Heart right ventricle (tissue), 16 donors: ENCODE data around the gene CCNI. TPM values are rescaled to one million over a fixed set of nuclear protein-coding genes. Genes with fewer than 3 reads are reported as not detected.

Experiments
- ATAC-seq, 8 donors: fragments of 200-7000 bp; cut with Tn5 transposase; one replicate each; pipeline ENCODE4 v1.9.1; 2020; ENCODE audit warnings: mild to moderate bottlenecking in 8 of 8, moderate library complexity in 8 of 8, moderate number of reproducible peaks in 1 of 8
- DNase-seq, 2 donors: peaks; one replicate each; pipeline ENCODE4 v3.0.0-alpha.2; 2020
- H3K27ac ChIP-seq, 10 donors: fragments of 200-600 bp; sonication (generic) in 2 of 10; one replicate each; pipeline versions ENCODE4 v1.5.0 to v1.8.0; 2020 to 2022; ENCODE audit warnings: mild to moderate bottlenecking in 3 of 10
- H3K27me3 ChIP-seq, 7 donors: fragments of 200-600 bp; one replicate each; pipeline ENCODE4 v1.8.0; 2021 to 2022; ENCODE audit warnings: mild to moderate bottlenecking in 2 of 7
- H3K36me3 ChIP-seq, 9 donors: fragments of 200-600 bp; sonication (generic) in 1 of 9; one replicate each; pipeline versions ENCODE4 v1.5.0 to v1.8.0; 2020 to 2022; ENCODE audit warnings: mild to moderate bottlenecking in 2 of 9
- H3K4me1 ChIP-seq, 9 donors: fragments of 200-600 bp; sonication (generic) in 1 of 9; one replicate each; pipeline versions ENCODE4 v1.5.0 to v1.8.0; 2020 to 2022; ENCODE audit warnings: mild to moderate bottlenecking in 4 of 9
- H3K4me3 ChIP-seq, 10 donors: fragments of 200-600 bp; sonication (generic) in 2 of 10; one replicate each; pipeline versions ENCODE4 v1.5.0 to v1.8.0; 2020 to 2022; ENCODE audit warnings: mild to moderate bottlenecking in 7 of 10, moderate library complexity in 2 of 10
- H3K9me3 ChIP-seq, 11 donors: fragments of 200-600 bp in 10 of 11; sonication (generic) in 2 of 11; one replicate each; pipeline versions ENCODE4 v1.5.0 to v1.8.0; 2013 to 2022; ENCODE audit warnings: mild to moderate bottlenecking in 2 of 11, control low read depth in 1 of 11, moderate library complexity in 1 of 11
- WGBS, 2 donors: extraction: QIAGEN DNeasy Blood & Tissue Kit; methylation state at CpG; one replicate each; pipeline ENCODE4 v1.1.7; 2013; ENCODE audit warnings: inconsistent platforms in 1 of 2; 5-methylcytosine and 5-hydroxymethylcytosine counted together
- intact Hi-C, 10 donors: fragments of 100-400 bp; cut with DNase I; formaldehyde crosslinking; loops; one replicate each; pipeline versions ENCODE4 v1.11.1 to v1.14.2; 2022
- polyA plus RNA-seq, 2 donors: library from polyadenylated mRNA; stranded (reverse); fragments of 200-250 nt; gene quantifications; one replicate each; pipeline ENCODE4 v1.2.3, GENCODE V29; 2013
- total RNA-seq, 10 donors: library from RNA; stranded (reverse); fragmentation: NEBNext Ultra II Directional in 3 of 10; extraction: Animal tissue kit (Norgen Biotek cat#: 25700) in 3 of 10; gene quantifications; one replicate each; pipeline versions ENCODE4 v1.2.1 to v1.2.4, GENCODE V29; 2021 to 2023
- TF ChIP-seq, protein P1 (sequence below), 9 donors: fragments of 200-600 bp; sonication (generic) in 2 of 9; IDR thresholded peaks; one replicate each; pipeline versions ENCODE4 v1.5.0 to v1.8.0; 2021 to 2022; ENCODE audit warnings: antibody characterized with exemption in 9 of 9, mild to moderate bottlenecking in 5 of 9, moderate library complexity in 1 of 9
- donor health status: Arrhythmogenic right ventricular cardiomyopathy.
- donor health status: ischemic (EF 13 %, LVEDD 7.1; RV severe dilation, severe dysfunction).
- donor health status: healthy with polysubstance abuse.
- donor health status: DM: no; HTN: yes; CAD: no.
- donor health status: DM: no; HTN: no; CAD: no.
- donor health status: ischemic (EF 25% LVEDD 6.9; RV normal size, moderate dysfunction).
- donor health status: ischemic (EF 25% LVEDD 5.7; RV mildly dilated, moderate dysfunction).
- donor health status: healthy.
- donor health status: DM: yes; HTN: yes; CAD: no.
- donor health status: Ischemic cardiomyopathy.
- donor health status: ischemic (EF 35%, LVEDD 5.7; RV mildly dilated, moderate dysfunction).
- donor health status: nonischemic (EF 11% LVEDD 7.7; RV severe dilation, severe dysfunction).
- donor health status: DM: yes; HTN: yes; CAD: no.
- donor health status: PGD.
- donor health status: ischemic (EF 29% LVEDD 5.4; RV normal size, mild dysfunction).
- donor health status: nonischemic (EF 23%, LVEDD 6.1; RV moderate dilation, normal function).

CCNI gene
- total and polyA plus RNA-seq, 12 donors: 30.8 to 354 (median 298) TPM

DNA sequence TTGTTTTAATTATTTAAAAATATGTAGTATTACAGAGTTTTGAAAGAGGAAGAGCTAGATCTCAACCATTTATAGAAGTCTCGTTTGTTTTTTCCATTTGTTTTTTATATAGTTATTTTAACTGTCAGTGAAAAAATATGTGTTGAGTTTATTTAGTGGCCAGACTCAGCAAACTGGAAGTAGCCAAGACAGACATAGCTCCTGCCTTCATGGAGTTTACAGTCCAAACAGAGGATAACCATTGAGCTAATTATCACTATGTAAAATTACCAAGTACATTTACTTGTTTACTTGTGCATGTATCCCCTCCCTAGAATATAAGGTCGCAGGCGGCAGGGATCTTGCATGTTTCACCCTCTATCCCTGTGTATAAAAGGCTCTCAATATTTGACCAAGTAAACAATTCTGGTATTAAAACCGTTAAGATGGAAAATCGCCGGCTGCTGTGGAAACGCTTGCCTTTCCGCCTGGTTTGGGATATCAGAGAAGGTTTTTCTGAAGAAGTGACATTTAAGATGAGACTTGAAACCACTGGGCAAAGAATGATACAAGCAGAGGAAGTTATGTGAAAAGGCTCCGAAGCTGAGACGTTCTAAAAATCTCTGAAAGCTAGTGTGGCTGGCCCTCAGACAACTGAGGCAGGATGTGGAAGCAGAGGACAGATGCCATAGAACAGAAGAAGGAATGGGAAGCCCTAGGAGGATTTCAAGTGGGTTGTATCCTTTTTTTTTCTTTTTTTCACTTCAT is 1.3 kb upstream of the CCNI start:
- DNase-seq: no peak
- Histone ChIP-seq H3K36me3 (peaks cover 0 to 4% (median 0%) of the 10 kb centered on the region in 9 donors), H3K27ac (peak overlapping the region; percentile 91 to 100 (median 99)), H3K4me3 (peak overlapping the region; percentile 66 to 92 (median 80)), H3K27me3 (no peaks in the 10 kb centered on the region), H3K9me3 (no peaks in the 10 kb centered on the region), H3K4me1 (peaks cover 0 to 54% (median 26%) of the 10 kb centered on the region in 9 donors)
- no peak for ATAC-seq
- TF ChIP-seq, protein P1, sequence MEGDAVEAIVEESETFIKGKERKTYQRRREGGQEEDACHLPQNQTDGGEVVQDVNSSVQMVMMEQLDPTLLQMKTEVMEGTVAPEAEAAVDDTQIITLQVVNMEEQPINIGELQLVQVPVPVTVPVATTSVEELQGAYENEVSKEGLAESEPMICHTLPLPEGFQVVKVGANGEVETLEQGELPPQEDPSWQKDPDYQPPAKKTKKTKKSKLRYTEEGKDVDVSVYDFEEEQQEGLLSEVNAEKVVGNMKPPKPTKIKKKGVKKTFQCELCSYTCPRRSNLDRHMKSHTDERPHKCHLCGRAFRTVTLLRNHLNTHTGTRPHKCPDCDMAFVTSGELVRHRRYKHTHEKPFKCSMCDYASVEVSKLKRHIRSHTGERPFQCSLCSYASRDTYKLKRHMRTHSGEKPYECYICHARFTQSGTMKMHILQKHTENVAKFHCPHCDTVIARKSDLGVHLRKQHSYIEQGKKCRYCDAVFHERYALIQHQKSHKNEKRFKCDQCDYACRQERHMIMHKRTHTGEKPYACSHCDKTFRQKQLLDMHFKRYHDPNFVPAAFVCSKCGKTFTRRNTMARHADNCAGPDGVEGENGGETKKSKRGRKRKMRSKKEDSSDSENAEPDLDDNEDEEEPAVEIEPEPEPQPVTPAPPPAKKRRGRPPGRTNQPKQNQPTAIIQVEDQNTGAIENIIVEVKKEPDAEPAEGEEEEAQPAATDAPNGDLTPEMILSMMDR (IDR thresholded peaks at IDR 0.05): no peak
- WGBS, 2 donors: 85 to 88% methylated on average over 10 of the region's 10 CpGs
- intact Hi-C loops: loop anchor here in 5 of 10 donors (1.0 to 10.0 kb wide), 5 partner anchors 80 to 862 kb away; partner anchors contain the start of genes CCNG2 (in 5 of the 5) and SCARB2 (in 1 of the 5)

DNA sequence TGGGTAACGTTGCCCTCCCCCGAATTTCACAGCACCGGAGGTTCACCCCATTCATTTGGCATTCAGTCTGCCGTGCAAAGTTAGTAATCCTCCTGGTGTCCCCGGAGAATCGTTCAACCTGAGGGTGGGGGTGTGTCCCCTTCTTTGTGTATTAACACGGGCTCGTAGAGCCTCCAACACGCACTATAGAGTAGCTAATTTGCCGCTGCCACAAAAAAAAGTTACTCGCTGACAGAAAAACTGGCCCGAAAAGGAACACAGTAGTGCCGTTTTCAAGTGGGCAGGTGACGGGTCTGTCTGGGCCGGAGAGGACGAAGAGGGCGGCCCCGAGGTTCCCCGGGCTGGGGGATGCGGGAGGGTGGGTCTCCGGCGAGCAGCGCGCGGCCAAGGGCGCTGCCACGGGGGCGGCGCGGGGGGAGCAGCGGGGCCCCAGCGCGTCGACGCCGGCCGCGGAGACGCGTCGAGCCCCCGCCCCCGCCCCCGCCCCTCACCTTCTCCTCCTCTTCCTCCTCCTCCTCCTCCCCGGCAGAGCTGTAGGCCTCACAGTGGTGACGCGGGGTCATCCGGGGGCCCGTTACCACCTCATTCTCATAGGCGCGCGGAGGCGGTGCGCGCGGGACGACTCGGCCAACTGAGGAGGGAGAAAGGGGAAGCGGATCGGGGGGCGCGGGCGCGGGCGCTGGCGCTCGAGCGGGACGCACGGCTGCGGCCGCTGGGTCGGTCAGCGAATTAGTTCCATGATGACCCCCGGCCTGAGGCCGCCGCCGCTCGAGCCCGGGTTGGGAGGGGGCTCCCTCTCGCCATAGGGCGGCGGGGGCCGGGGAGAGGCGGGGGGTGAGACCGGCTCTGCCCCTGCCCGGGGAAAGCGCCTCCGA is 571 bp downstream of the CCNI start:
- DNase-seq: peak; percentile 78 to 86
- H3K4me3 ChIP-seq: peak overlapping the region; percentile 66 to 92 (median 80)
- ATAC-seq: peak; percentile 62 to 85 (median 70)
- H3K36me3 ChIP-seq: peaks cover 0 to 4% (median 0%) of the 10 kb centered on the region in 9 donors
- peaks cover 0 to 69% (median 40%) of the 10 kb centered on the region in 9 donors for H3K4me1 ChIP-seq
- intact Hi-C loops: loop anchor here in 4 of 10 donors (2.0 to 10.0 kb wide), 5 partner anchors 82 to 860 kb away; partner anchors contain the start of genes CCNG2 (in 3 of the 4) and SCARB2 (in 1 of the 4)
- no peaks in the 10 kb centered on the region for H3K9me3 ChIP-seq
- TF ChIP-seq, protein P1 (IDR thresholded peaks at IDR 0.05): no peak
- H3K27me3 ChIP-seq: no peaks in the 10 kb centered on the region
- peak overlapping the region; percentile 91 to 100 (median 99) for H3K27ac ChIP-seq
- WGBS, 2 donors: 0 to 1% methylated on average over 68 to 89 of the region's 89 CpGs

DNA sequence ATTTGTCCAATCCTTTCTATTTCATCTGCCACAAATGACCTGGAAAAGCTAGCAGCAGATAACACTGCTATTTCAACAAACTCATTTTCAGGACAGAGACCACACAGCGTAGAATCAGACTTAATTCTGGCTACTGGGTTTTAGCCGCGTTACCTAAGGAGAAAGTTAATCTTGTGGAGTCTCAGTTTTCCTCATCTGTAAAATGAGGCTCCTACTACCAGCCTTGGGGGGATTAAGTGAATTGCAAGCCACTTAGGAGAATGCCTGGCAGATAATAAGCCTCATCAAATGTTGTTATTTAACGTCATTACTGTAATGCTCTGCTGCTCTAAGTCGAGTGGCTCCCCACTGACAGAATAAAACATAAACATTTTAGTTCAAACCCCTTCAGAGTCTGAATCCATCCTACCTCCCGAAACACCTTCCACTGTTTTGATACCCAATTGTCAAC is 1.4 kb downstream of the CCNI start:
- Histone ChIP-seq H3K4me3 (peak overlapping the region; percentile 66 to 92 (median 80)), H3K9me3 (no peaks in the 10 kb centered on the region), H3K4me1 (peaks cover 0 to 76% (median 46%) of the 10 kb centered on the region in 9 donors), H3K27me3 (no peaks in the 10 kb centered on the region), H3K27ac (peak overlapping the region; percentile 91 to 100 (median 99)), H3K36me3 (no peaks in the 10 kb centered on the region)
- TF ChIP-seq, protein P1 (IDR thresholded peaks at IDR 0.05): no peak
- DNase-seq: no peak
- 5 to 14% methylated on average over 6 of the region's 6 CpGs for WGBS, 2 donors
- intact Hi-C loops: loop anchor here in 3 of 10 donors (2.0 to 10.0 kb wide), 4 partner anchors 82 to 860 kb away; partner anchors contain the start of genes CCNG2 (in 1 of the 3) and SCARB2 (in 1 of the 3)
- ATAC-seq: no peak

DNA sequence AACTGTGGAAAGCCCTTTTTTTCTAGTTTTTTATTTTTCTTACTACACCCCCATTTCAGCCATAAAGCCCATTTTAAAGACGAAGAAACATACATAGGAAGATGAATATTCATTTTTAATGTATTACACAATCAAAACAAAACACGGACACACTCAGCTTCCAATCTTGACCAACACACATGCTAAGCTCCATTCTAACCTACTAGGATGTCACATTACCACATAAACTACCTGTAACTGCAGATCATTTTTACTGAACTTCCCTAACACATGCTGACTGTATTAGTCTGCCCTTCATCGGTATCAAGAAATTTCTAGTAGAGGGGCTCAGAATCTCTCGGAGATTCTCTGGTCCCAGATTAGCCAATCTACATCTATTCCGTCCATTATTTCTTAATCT is 1.8 kb downstream of the CCNI start:
- intact Hi-C loops: loop anchor here in 3 of 10 donors (2.0 to 10.0 kb wide), 4 partner anchors 83 to 859 kb away; partner anchors contain the start of genes CCNG2 (in 1 of the 3) and SCARB2 (in 1 of the 3)
- DNase-seq: no peak
- Histone ChIP-seq H3K36me3 (no peaks in the 10 kb centered on the region), H3K4me1 (peaks cover 0 to 73% (median 49%) of the 10 kb centered on the region in 9 donors), H3K4me3 (peak overlapping the region; percentile 66 to 92 (median 80)), H3K27ac (peak overlapping the region in 8 of 10 donors; percentile 5 to 100 (median 99)), H3K27me3 (no peaks in the 10 kb centered on the region), H3K9me3 (no peaks in the 10 kb centered on the region)
- ATAC-seq: no peak
- WGBS, 2 donors: 4 to 7% methylated on average over 5 of the region's 5 CpGs
- TF ChIP-seq, protein P1 (IDR thresholded peaks at IDR 0.05): no peak
